ENCODE measurements around the gene FKBP10. TPM values are rescaled to one million over a fixed set of nuclear protein-coding genes. Genes with fewer than 3 reads are reported as not detected.
A peak's percentile ranks its signal among the peaks of the same experiment; 100 is the strongest.
"Not testable (repeated sequence)": the region's sequence is repeated elsewhere in the genome, so short reads cannot be mapped to it uniquely, and the experiment has no call there.

Gene FKBP10
- total and polyA plus RNA-seq, 3 experiments from 2014 or later = 1.4 to 1.5 TPM; not detected in 1

DNA sequence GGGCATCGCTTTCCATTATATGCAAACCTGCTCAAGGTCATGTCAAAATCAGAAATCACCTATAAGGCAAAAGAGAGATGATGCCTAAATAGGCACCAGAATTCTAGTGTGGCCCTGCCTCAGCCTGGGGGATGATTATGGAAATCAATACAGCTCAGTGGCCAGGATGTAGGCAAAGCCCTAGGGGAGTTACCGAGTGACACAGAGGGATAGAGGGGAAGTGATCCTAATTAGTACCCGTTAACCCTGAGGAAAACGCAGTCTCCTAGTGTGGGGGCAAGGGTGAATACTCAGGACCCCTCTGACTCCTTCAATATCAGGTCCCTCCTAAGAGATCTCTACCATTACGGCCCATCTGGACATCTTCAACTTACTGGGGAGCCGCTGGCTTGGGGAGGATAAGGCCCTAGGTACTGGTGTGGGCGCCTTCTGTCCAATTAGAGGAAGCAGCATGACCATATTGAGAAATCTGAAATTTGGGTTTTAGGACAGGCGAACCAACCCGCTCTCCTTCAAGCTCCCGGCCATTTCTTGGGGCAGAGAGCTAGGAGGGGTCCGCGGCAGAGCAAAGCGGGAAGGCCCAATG, 22.5 kb downstream of the FKBP10 start:
- POLR2A ChIA-PET = interaction anchor here (1.1 kb wide), 1 partner anchor 8 kb away, joined by 3 read pairs; no protein-coding TSS in a partner anchor
- peak overlapping the region in 7 of 8 donors; percentile 21 to 86 (median 64) for H3K27ac Mint-ChIP-seq
- H3K4me3 ChIP-seq (ENCODE audit: low read length) = peak overlapping the region; percentile 52

DNA sequence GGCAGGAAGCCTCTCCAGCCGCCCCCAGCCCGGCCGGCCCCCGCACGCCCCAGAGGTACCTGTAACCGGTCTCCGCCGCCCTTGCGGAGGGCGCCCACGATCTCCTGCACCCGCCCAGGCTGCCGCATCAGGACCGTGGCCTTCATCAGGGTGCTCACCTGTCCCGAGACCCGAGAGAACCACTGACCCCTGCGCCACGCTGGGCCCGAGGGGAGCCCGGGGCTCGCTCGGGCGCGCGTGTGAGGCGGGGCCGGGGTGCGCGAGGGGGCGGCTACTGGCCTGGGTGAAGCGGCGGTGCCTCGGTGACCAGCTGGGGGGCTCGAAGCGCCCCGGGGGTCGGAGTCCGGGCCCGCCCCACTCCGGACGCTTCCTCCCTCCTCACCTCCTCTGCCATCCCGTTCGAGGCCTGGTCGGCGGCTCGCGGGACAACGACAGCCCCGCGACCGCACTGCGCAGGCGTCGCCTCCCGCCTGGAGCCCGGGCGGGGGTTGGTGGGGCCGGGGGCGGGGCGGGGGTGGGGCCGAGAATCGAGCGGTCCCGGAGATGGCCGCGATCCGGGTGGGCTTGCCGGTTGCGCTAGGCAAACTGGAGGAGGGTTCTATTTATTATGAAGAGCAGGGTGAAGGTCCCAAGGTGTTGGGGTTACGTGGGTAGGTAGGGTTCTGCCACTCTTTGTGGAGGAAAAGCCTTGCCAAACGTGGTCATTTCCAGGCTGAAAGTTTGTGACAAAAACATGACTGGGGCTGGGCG, 23.2 kb downstream of the FKBP10 start, which contains the start of gene NT5C3B:
TSS of gene NT5C3B (minus strand) at position 433 of the 750 bp plus-strand sequence. CDS start at position 394, 39 bp downstream.
- no peaks in the 10 kb centered on the region for H3K36me3 ChIP-seq (ENCODE audit: insufficient read depth, low read length)
- ChIA-PET POLR2A (interaction anchor here (0.6 to 1.1 kb wide), 2 partner anchors 9 to 37 kb away, joined by 3 read pairs; no protein-coding TSS in a partner anchor), CTCF (no interaction called here)
- H3K4me1 ChIP-seq (ENCODE audit: insufficient read depth, low read length) = peaks cover 17% of the 10 kb centered on the region
- H3K27me3 ChIP-seq (ENCODE audit: insufficient read depth, low read length, poor library complexity, severe bottlenecking) = no peaks in the 10 kb centered on the region
- peak; percentile 31 to 74 (median 54) for DNase-seq
- H3K9me3 ChIP-seq (ENCODE audit: low read length) = no peaks in the 10 kb centered on the region
- peaks cover 0 to 3% of the 10 kb centered on the region in 2 donors for H3K27me3 Mint-ChIP-seq
- H3K4me3 Mint-ChIP-seq = peak within 1 kb of the TSS; percentile 85 to 92 (median 88)
- H3K36me3 Mint-ChIP-seq = peaks cover 0 to 21% (median 5%) of the 10 kb centered on the region in 3 donors
- H3K27ac ChIP-seq (ENCODE audit: low read depth, low read length) = peak within 1 kb of the TSS; percentile 43
- H3K9me3 Mint-ChIP-seq = no peaks in the 10 kb centered on the region
- peaks cover 11 to 23% (median 13%) of the 10 kb centered on the region in 3 donors for H3K4me1 Mint-ChIP-seq
- H3K4me3 ChIP-seq (ENCODE audit: low read length) = peak within 1 kb of the TSS; percentile 56
- H3K27ac Mint-ChIP-seq = peak within 1 kb of the TSS in 7 of 8 donors; percentile 21 to 91 (median 78)

More for the DNA sequence above, 22.5 kb downstream of the FKBP10 start:
- Mint-ChIP-seq H3K9me3 (no peaks in the 10 kb centered on the region), H3K36me3 (peaks cover 0 to 27% (median 5%) of the 10 kb centered on the region in 3 donors), H3K4me3 (peak overlapping the region; percentile 85 to 92 (median 87)), H3K4me1 (peaks cover 11 to 23% (median 13%) of the 10 kb centered on the region in 3 donors), H3K27me3 (peaks cover 0 to 3% of the 10 kb centered on the region in 2 donors)
- Histone ChIP-seq H3K27me3 (ENCODE audit: insufficient read depth, low read length, poor library complexity, severe bottlenecking) (no peaks in the 10 kb centered on the region), H3K27ac (ENCODE audit: low read depth, low read length) (no peak overlapping the region), H3K36me3 (ENCODE audit: insufficient read depth, low read length) (no peaks in the 10 kb centered on the region), H3K9me3 (ENCODE audit: low read length) (no peaks in the 10 kb centered on the region), H3K4me1 (ENCODE audit: insufficient read depth, low read length) (peaks cover 17% of the 10 kb centered on the region)
- DNase-seq = no peak
- CTCF ChIA-PET = no interaction called here

- H3K4me1 Mint-ChIP-seq = peaks cover 11 to 23% (median 13%) of the 10 kb centered on the region in 3 donors
- Histone ChIP-seq H3K4me3 (ENCODE audit: low read length) (peak overlapping the region; percentile 56), H3K36me3 (ENCODE audit: insufficient read depth, low read length) (no peaks in the 10 kb centered on the region), H3K4me1 (ENCODE audit: insufficient read depth, low read length) (peaks cover 17% of the 10 kb centered on the region), H3K9me3 (ENCODE audit: low read length) (no peaks in the 10 kb centered on the region), H3K27ac (ENCODE audit: low read depth, low read length) (no peak overlapping the region), H3K27me3 (ENCODE audit: insufficient read depth, low read length, poor library complexity, severe bottlenecking) (no peaks in the 10 kb centered on the region)
- H3K27me3 Mint-ChIP-seq = peaks cover 0 to 3% of the 10 kb centered on the region in 2 donors
- no peaks in the 10 kb centered on the region for H3K9me3 Mint-ChIP-seq
- ChIA-PET POLR2A (interaction anchor here (0.6 kb wide), 2 partner anchors 25 to 36 kb away, joined by 3 to 7 read pairs; no protein-coding TSS in a partner anchor), CTCF (interaction anchor here (1.2 kb wide), 1 partner anchor 22 kb away, joined by 3 read pairs; no protein-coding TSS in a partner anchor)
- peaks cover 0 to 16% (median 1%) of the 10 kb centered on the region in 3 donors for H3K36me3 Mint-ChIP-seq
- peak overlapping the region; percentile 83 to 92 (median 86) for H3K4me3 Mint-ChIP-seq
- peak overlapping the region in 6 of 8 donors; percentile 11 to 91 (median 64) for H3K27ac Mint-ChIP-seq
- DNase-seq = no peak
Observed at GRCh38 chr17:41836550-41837196, 23.9 kb downstream of the FKBP10 start.

- Histone ChIP-seq H3K4me3 (ENCODE audit: low read length) (peak within 1 kb of the TSS; percentile 56), H3K9me3 (ENCODE audit: low read length) (no peaks in the 10 kb centered on the region), H3K4me1 (ENCODE audit: insufficient read depth, low read length) (peaks cover 17% of the 10 kb centered on the region), H3K27me3 (ENCODE audit: insufficient read depth, low read length, poor library complexity, severe bottlenecking) (no peaks in the 10 kb centered on the region), H3K36me3 (ENCODE audit: insufficient read depth, low read length) (no peaks in the 10 kb centered on the region), H3K27ac (ENCODE audit: low read depth, low read length) (no peak within 1 kb of the TSS)
- Mint-ChIP-seq H3K27me3 (peaks cover 0 to 3% of the 10 kb centered on the region in 2 donors), H3K9me3 (no peaks in the 10 kb centered on the region), H3K36me3 (peaks cover 0 to 8% (median 1%) of the 10 kb centered on the region in 3 donors), H3K4me1 (peaks cover 11 to 23% (median 13%) of the 10 kb centered on the region in 3 donors), H3K27ac (peak within 1 kb of the TSS in 4 of 8 donors; percentile 11 to 87 (median 26)), H3K4me3 (peak within 1 kb of the TSS; percentile 83 to 92 (median 86))
- no peak for DNase-seq
- ChIA-PET CTCF (interaction anchor here (1.2 kb wide), 2 partner anchors 21 to 26 kb away, joined by 3 read pairs; partner anchors contain the start of gene P3H4), POLR2A (interaction anchor here (0.6 kb wide), 1 partner anchor 50 kb away, joined by 4 read pairs; no protein-coding TSS in a partner anchor)
Observed at GRCh38 chr17:41837761-41838538, 25.1 kb downstream of the FKBP10 start, which contains the start of gene KLHL10. KLHL10 (plus strand) TSS chr17:41837825; CDS start chr17:41837933, 108 bp downstream.

- H3K36me3 ChIP-seq (ENCODE audit: insufficient read depth, low read length); POLR2A ChIA-PET; DNase-seq; H3K9me3 Mint-ChIP-seq; H3K27ac Mint-ChIP-seq; H3K9me3 ChIP-seq (ENCODE audit: low read length); CTCF ChIA-PET; H3K4me3 ChIP-seq (ENCODE audit: low read length); H3K36me3 Mint-ChIP-seq; H3K27me3 Mint-ChIP-seq; H3K27me3 ChIP-seq (ENCODE audit: insufficient read depth, low read length, poor library complexity, severe bottlenecking); H3K27ac ChIP-seq (ENCODE audit: low read depth, low read length): not testable (repeated sequence)
- Mint-ChIP-seq H3K4me3 (peak overlapping the region in 1 of 7 donors; percentile 45), H3K4me1 (peaks cover 11 to 18% (median 12%) of the 10 kb centered on the region in 3 donors)
- H3K4me1 ChIP-seq (ENCODE audit: insufficient read depth, low read length) = peaks cover 17% of the 10 kb centered on the region
Observed at GRCh38 chr17:41839448-41839847, 26.6 kb downstream of the FKBP10 start.

DNA sequence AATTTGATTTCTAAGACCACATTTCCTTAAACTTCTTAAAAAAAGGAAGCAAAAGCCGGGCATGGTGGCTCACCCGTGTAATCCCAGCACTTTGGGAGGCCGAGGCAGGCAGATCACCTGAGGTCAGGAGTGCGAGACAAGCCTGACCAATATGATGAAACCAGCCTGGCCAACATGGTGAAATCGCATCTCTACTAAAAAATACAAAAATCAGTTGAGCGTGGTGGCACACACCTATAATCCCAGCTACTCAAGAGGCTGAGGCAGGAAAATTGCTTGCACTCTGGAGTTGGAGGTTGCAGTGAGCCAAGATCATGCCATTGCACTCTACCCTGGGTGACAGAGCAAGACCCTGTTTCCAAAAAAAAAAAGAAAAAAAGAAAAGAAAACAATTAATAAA, 28.0 kb downstream of the FKBP10 start:
- POLR2A ChIA-PET = interaction anchor here (0.7 kb wide), 1 partner anchor 78 kb away, joined by 3 read pairs; no protein-coding TSS in a partner anchor
- not testable (repeated sequence) for H3K27me3 Mint-ChIP-seq, H3K9me3 Mint-ChIP-seq

GRCh38 chr17:41844971-41845370, 32.2 kb downstream of the FKBP10 start:
- Mint-ChIP-seq H3K27me3 (peaks cover 0 to under 1% of the 10 kb centered on the region in 2 donors), H3K4me3 (no peak overlapping the region), H3K27ac (no peak overlapping the region), H3K9me3 (no peaks in the 10 kb centered on the region), H3K36me3 (peaks cover 0 to 22% (median 6%) of the 10 kb centered on the region in 3 donors), H3K4me1 (peaks cover 5 to 17% (median 14%) of the 10 kb centered on the region in 3 donors)
- CTCF ChIA-PET = no interaction called here
- Histone ChIP-seq H3K9me3 (ENCODE audit: low read length) (no peaks in the 10 kb centered on the region), H3K4me1 (ENCODE audit: insufficient read depth, low read length) (peaks cover 4% of the 10 kb centered on the region), H3K36me3 (ENCODE audit: insufficient read depth, low read length) (no peaks in the 10 kb centered on the region), H3K27me3 (ENCODE audit: insufficient read depth, low read length, poor library complexity, severe bottlenecking) (no peaks in the 10 kb centered on the region), H3K27ac (ENCODE audit: low read depth, low read length) (no peak overlapping the region), H3K4me3 (ENCODE audit: low read length) (no peak overlapping the region)
- POLR2A ChIA-PET = no interaction called here
- no peak for DNase-seq

More for the DNA sequence above, 28.0 kb downstream of the FKBP10 start:
- H3K4me3 ChIP-seq (ENCODE audit: low read length); H3K4me1 ChIP-seq (ENCODE audit: insufficient read depth, low read length); DNase-seq; H3K4me3 Mint-ChIP-seq; H3K27me3 ChIP-seq (ENCODE audit: insufficient read depth, low read length, poor library complexity, severe bottlenecking); CTCF ChIA-PET; H3K36me3 ChIP-seq (ENCODE audit: insufficient read depth, low read length); H3K4me1 Mint-ChIP-seq; H3K27ac ChIP-seq (ENCODE audit: low read depth, low read length); H3K36me3 Mint-ChIP-seq; H3K9me3 ChIP-seq (ENCODE audit: low read length): not testable (repeated sequence)
- peak overlapping the region in 1 of 8 donors; percentile 54 for H3K27ac Mint-ChIP-seq

Measured in CD8-positive, alpha-beta memory T cell (primary cell).